GM21360 (cell line): ENCODE data around the gene SPINT3.
"Not testable (repeated sequence)": the region's sequence is repeated elsewhere in the genome, so short reads cannot be mapped to it uniquely, and the experiment has no call there.

Experiments used
- ATAC-seq: cut with Tn5 transposase; IDR thresholded peaks from one replicate; pipeline ENCODE4 v1.9.1; 2021; ENCODE audit warnings: mild to moderate bottlenecking, moderate library complexity; ENCODE audit not compliant: unreplicated experiment

The SPINT3 gene

DNA sequence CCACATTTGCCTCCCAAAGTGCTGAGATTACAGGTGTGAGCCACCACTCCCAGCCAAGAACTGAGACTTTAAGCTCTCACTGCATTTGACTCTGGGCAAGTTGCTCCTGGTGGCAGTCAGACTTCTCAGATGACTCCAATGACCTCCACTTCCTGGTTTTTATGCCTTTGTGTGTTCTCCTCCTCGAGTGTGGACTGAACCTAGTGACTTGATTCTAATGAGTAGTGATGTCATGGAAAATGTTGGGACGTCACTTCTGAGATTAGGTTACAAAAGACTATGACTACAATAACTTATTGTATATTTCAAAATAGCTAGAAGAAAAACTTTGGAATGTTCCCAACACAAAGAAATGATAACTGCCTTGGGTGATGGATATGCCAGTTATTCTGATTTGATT lies 12.0 kb downstream of the SPINT3 start:
- no peak for ATAC-seq

GRCh38 chr20:45502561-45502960 lies 12.9 kb downstream of the SPINT3 start:
- ATAC-seq = no peak

DNA sequence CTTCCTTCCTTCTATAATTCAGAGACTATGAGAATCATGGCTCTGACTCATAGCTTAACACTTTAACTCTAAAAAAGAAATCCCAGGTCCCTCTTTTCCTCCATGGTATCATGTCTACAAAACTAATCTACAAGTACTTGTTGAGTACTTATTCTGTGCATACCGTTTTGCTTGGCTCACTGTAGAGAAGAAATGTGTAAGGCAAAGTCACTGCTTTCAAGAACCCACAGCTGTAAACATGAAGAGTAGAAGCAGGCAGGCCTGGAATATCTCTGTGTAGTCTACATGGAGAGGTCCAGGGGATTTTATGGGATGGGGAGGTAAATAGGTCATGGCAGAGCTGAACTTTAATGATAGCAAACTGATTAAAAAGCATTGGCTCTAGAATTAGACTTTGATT lies 13.8 kb downstream of the SPINT3 start:
- ATAC-seq = no peak

DNA sequence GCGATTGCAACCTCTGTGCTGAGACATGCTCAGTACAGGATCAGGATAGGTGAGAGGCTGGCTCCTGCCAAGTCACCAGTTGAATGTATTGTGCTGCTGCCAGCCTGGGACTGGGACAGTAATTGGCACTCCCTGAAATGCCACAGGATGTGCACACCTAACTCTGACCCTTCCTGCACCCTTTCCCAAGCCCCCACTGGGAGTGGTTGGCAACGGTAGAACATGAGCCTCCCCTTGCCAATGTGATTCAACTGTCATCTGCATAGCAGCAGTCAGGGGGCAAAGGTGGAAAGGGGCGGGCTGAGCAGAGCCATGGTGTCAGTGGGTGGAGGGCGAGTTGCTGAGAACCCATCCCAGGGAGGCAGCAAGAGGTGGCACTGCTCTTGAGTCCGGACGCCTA lies 15.4 kb downstream of the SPINT3 start:
- ATAC-seq = no peak

- ATAC-seq = no peak
These were observed 17.4 kb downstream of the SPINT3 start for GRCh38 chr20:45497971-45498494.

- ATAC-seq = no peak
These were observed 19.3 kb downstream of the SPINT3 start for GRCh38 chr20:45496166-45496565.

DNA sequence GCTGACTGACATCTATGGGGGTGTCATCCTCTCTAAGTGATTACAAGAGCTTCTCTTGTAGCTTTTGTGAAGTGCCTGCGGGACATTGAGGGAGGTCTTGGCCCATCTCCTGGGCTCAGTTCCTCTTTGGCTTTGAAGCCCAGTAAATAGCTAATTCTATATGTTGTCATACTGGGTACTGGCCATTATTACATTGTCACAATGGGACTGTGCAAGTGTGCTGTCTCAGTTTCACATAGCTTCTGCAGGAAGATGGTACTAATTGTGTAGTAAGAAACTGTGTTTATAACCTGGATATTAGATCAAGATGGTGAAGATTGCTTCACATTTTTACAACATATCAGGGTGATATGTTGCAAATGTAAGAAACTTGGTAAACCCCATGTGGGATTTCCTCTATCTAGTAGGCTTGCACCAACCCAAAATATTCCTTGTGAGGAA lies 19.9 kb downstream of the SPINT3 start:
- ATAC-seq = no peak

DNA sequence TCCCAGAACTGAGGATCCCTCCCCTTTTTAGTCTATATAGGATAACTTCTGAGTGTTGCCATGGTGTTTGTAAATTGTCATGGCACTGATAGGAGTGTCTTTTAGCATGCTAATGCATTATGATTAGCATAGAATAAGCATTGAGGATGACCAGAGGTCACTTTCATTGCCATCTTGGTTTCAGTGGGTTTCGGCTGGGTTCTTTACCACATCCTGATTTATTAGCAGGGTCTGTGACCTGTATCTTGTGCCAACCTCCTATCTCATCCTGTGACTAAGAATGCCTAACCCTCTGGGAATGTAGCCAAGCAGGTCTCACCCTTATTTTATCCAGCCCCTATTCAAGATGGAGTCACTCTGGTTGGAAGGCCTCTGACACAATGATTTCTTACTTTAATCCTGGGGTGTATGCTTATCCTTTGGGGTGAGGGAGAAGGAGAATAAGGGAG lies 26.3 kb downstream of the SPINT3 start:
- ATAC-seq = no peak

DNA sequence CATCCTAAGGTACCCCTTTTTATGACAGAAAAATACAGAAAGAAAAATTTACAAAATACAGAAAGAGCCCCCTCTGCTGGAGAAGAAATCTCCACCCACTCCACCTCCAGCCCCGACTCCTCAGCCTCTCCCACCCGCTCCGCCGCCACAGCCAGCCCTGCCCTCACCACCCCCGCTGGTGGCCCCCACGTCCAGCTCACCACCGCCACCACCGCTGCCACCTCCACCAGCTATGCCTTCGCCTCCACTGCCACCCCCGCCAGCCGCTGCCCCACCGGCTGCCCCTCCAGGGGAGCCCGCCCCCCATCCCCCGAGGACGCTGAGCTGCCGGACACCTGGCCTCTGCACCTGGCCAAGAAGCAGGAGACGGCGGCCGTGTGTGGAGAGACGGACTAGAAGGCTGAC lies 28.2 kb downstream of the SPINT3 start:
- ATAC-seq = no peak

GRCh38 chr20:45485388-45485787 lies 30.0 kb downstream of the SPINT3 start:
- ATAC-seq = no peak

DNA sequence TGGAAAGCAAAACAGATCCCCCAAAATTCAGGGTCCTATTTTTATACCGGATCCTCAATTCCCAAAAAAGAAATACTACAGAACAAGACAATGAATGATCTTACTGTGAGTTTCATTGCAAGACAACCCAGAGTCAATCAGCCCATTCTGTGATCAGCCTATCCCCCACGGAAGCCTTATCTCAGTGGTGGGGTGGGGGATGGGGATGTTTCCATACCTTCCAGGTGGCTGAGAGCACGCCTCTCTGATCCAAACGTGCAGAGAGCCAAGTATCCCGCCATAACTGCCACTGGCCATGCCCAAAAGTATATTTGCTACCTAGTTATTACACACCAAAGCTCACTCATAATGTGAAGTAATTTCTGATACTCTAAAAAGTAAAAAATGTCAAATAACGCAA lies 30.7 kb downstream of the SPINT3 start:
- no peak for ATAC-seq

GRCh38 chr20:45479822-45480221 lies 35.6 kb downstream of the SPINT3 start:
- no peak for ATAC-seq

- ATAC-seq = not testable (repeated sequence)
These were observed 37.8 kb downstream of the SPINT3 start for GRCh38 chr20:45477530-45478148.

DNA sequence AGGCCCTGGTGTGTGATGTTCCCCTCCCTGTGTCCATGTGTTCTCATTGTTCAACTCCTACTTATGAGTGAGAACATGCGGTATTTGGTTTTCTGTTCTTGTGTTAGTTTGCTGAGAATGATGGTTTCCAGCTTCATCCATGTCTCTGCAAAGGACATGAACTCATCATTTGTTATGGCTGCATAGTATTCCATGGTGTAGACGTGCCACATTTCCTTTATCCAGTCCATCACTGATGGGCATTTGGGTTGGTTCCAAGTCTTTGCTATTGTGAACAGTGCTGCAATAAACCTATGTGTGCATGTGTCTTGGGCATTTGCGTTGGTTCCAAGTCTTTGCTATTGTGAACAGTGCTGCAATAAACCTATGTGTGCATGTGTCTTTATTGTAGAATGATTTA lies 43.1 kb downstream of the SPINT3 start:
- not testable (repeated sequence) for ATAC-seq

DNA sequence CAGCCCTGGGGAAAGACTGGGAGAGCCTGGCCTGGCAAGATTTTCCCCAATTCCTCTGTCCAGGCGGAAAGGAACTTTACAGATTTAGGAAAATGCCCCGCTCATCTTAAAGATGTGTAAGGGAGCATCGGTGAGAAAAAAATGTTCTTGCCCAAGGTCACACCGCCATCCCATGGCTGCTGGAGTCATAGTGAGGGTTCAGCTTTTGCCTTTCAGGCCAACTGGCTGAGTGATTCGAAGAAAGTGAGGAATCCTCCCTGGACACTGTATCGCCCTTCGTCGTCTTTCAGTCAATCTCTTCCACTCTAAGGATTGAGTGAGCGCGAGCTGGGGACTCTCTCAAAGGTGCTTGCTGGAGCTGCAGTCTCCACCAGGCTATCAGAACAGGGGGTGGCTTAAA lies 44.5 kb downstream of the SPINT3 start:
- no peak for ATAC-seq

- ATAC-seq = no peak
These were observed 45.0 kb downstream of the SPINT3 start for GRCh38 chr20:45470262-45470931.

- no peak for ATAC-seq
These were observed 45.8 kb downstream of the SPINT3 start, which contains the start of gene WFDC2 for GRCh38 chr20:45469336-45470261. Gene WFDC2 (plus strand): TSS chr20:45469753. CDS start chr20:45469782, 29 bp downstream.

GRCh38 chr20:45467861-45468260 lies 47.6 kb downstream of the SPINT3 start:
- ATAC-seq = no peak

DNA sequence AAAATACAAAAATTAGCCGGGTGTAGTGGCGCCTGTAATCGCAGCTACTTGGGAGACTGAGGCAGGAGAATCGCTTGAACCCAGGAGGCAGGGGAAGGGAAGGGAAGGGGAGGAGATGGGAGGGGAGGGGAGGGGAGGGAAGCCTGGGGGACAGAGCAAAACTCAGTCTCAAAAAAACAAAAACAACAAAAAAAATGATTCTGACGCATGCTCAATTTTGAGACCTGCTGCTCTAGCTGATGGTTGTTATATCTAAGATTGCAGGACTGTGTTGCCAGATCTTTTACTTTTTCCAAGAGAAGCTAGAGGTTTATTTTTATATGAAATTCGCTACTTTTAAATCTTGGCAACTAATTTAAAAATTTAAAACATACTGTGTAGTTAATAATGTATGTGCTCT lies 48.2 kb downstream of the SPINT3 start:
- ATAC-seq = no peak

- no peak for ATAC-seq
These were observed 49.7 kb downstream of the SPINT3 start for GRCh38 chr20:45465491-45466266.
